HL-60/S4 treated with retinoic acid at 250 ng/mL for 4 days and 3 days (cell line): Measurements from ENCODE around the gene TRDMT1.

ENCODE experiments used
- in situ Hi-C: fragments of 300-500 bp; cut with MboI; formaldehyde crosslinking; loops from 2 replicates; pipeline ENCODE4 v1.7.0; 2022; ENCODE audit warnings: low sequenced_read_pairs

The TRDMT1 gene

DNA sequence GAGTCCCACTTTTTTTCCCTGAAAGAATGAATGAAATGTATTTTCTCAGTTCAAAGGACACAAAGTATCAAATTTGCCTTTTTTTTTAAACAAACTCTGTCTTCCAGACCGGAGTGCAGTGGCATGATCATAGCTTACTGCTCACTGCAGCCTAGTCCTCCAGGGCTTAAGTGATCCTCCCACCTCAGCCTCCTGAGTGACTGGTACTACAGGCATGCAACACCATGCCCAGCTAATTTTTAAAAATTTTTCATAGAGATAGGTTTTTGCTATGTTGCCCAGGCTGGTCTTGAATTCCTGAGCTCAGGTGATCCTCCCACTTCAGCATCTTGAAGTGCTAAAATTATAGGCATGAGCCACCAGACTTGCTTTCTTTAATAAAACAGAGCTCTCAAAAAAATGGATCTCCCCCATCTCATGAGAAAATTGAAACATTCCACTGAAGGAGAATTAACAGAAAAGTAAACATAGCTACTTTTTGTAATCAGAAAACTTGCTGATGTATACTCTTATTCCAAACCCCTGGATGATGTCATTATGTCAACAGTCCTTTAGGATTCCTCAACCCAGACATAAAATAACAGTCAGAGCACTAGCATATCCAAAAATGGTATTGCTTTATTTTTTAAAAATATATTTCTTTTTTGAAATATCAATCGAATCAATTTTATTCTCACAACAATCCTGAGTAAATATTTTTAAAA, 12.3 kb upstream of the TRDMT1 start:
- in situ Hi-C loops = no loop called here

DNA sequence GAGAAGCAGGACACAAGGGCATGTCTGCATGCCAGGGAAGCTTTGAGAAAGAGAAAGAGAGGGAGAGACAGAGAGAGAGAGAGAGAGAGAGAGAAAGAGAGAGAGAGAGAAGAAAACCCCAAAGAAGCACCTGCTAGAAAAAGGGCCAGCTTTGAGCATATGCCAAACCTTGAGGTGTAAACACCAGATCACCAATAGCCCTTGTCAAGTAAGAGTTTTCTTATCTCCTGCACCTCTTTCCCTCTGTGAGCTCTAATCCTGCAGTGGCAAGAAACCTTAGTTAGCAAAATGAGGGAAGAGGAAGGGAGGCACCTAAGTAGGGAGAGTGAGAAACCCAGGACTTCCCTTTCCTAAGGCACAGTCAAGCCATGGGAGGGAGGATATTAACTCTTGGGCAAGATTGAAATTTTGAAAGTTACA, 11.3 kb upstream of the TRDMT1 start:
- in situ Hi-C loops = no loop called here

DNA sequence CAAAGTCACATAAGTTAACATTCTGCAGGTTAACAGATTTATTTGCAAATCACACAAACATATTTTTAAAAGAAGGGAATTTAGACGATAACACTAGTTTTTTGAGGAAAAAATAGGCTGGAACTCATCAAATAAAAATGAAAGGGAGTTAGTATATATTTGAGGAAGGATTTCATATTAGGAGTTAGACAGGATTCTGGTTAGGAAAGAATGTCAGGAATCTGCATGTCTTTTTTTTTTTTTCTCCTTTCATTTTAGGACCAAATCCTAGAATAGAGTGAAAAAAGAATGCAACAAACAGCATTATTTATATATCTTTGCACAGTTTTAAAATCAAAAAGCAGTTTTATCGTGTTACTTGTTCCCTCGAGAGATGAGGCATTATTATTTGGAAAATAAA, 8.9 kb upstream of the TRDMT1 start:
- in situ Hi-C loops = no loop called here

DNA sequence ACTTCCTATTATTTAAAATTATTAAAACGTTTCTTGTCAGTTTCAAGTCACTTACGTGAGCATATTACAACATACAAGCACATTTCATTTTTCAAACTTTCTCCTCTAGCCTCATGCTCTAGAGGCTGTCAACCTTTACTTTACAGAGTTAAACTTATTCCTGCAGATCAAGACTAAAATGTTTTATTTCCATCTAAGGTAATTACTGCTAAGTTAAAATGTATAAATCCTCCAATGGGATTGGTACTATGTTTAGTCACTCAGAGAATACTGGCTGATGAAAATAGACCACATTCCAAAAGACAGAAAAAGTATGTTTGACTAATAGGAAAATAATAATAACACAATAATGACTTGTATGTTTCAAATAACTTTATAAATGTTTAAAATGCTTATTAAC, 8.4 kb upstream of the TRDMT1 start:
- in situ Hi-C loops = no loop called here

DNA sequence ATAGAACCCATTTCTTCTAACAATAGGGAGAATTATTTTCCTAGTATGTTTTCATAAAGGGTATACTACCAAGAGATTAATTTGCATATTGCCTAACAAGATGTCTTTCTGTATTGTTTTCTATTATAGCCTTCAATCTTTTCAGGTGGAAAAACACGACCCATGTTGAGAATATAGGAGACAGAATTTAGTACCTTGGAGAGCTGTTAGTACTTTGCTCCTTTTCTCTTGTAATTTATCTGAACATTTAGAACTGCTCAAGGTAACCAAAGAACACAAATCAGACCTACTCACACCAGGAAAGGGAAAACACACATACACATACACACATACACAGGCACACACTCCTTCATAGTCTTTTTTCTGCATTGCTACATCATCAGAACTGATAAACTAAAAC, 7.8 kb upstream of the TRDMT1 start:
- in situ Hi-C loops = no loop called here

DNA sequence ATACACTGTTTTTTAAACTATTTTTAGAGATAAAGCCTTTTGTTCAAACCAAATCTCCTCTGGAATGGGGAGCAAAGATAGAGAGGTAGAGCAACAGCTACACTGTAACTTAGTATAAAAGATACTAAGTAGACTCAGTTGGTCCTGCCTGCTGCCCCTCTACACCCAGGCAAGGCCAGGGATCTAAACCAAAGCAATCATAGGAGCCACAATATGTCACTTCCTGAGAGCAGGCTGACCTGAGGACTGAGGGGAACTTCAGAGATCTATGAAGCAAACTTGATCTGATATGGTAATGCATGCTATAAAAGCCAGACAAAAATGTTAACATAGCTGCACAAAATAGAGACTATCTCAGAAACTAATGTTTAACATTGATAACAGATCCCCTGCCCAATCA, 7.0 kb upstream of the TRDMT1 start:
- in situ Hi-C loops = no loop called here

DNA sequence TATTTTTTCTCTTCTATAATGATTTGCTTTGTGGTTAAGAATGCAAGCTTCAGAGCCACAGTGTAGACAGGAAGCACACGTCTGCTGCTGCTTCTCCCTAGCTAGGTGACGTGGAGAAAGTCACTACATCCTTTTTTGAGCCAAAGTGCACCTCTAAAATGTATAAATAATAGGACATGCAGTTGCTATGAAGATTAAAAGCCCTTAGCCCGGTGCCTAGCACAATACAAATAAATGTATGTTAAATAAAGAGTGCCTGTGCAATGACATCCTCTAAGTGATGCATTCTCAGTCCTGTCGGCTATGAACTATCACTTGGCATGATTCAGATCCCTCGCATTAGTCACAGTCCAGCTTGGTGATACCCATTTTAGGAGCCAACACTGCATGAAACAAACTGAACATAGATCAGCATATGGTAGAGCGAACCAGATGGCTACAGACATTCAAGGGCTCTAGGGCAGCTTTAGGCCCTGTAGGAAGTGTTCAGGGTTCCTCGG, 4.8 kb upstream of the TRDMT1 start:
- in situ Hi-C loops = no loop called here

DNA sequence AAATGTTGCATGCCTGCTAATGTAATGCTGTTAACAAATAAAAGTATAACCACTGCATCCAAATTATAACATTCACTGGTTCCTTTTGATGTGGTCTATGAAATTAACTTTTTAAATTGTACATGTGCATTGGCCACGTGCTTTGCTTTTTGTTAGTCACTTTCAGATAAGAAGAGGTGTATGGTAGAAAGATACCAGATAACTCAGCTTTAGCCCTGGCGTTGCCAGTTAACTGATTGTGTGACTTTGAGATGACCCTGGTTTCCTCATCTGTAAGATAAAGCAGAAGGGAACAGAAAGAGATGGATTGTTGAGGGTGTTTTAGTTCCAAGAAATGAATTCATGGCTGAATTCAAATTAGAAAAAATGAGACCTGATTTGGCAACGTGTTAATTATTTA, 1.9 kb upstream of the TRDMT1 start:
- in situ Hi-C loops = no loop called here

DNA sequence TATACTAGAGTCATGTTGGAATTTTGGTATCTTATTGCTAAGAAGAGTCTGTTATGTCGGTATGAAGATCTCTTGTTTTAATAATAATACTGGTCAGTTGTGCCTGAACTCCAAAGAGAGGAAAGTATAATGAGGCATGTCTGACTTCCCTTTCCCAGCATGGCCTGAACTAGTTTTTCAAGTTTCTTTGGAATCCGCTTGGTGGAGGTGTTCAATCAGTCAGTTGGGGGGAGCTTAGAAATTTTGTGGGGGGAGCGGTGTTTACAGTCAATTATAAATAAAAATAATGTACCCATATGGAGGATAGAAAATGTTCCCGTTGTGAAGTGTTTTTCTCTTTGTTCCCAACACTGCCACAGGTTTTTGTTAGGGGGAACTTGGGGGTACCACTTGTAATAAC, 1.5 kb upstream of the TRDMT1 start:
- in situ Hi-C loops = no loop called here

DNA sequence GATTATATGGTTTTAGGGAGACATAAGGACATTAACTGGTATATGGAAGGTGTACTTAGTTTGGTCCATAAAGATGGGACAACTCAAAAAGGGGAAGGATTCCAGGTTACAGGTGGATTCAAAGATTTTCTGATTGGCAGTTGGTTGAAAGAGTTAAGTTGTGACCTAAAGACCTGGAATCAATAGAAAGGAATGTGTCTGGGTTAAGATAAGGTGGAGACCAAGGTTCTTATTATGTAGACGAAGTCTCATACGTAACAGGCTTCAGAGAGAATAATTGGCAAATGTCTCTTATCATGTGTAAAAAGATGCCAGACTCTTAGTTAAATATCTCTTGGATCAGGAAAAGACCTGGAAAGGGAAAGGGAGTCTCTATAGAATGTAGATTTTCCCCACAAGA, 1.0 kb upstream of the TRDMT1 start:
- in situ Hi-C loops = no loop called here

DNA sequence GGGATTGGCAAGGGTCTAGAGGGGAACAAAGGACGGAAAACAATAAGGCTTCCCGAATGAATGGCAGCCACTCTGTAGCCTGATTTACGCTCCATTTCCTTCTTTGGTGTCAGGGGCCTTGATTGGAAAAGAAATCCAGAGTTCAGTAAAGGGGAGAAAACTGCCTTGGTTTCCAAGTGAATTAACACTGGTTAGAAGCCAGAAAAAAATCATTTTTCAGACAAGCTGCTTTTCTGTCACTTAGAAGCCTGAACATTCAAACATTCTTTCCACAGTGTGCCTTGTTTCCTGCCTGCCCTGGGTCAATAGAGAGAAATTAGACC, 283 bp upstream of the TRDMT1 start:
- in situ Hi-C loops = no loop called here

DNA sequence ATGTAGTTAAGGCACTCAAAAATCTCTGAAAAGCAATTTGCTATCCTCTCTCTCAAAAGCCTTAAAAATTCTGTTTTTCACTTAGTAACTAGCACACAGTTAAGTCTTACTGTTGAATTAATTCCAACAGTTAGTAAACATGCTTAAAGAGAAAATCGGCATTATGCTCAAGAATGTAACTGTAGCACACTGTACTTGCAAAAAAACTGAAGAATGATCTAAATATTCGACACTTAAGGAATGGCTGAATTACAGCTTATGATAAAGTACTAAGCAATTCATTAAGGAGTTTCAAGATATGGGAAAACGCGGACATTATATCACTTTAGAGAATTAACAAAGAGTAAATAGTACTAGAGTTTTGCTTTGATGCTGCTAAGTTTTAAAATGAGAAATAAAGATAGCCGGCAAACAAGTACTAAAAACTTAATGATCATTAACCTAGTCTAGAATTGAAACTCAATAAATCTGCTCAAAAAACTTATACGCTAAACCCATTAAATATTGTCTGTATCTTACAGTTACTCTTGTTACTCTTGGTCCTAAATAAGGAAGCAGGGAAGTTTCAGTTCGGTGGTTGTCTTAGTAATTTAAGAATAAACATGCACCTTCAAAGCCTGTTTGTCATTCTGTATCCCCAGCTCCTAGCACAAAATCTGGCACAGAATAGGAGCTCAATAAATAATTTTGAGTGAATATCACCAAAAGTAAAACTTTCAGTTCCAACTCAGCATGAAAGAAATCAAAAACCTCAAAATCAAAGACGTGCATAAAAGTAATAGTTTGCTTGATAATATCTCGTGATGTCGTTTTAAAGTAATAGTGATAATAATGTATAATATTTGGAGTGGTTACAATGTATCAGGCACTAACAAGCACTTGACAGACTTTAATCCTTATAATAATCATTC, 1.2 kb downstream of the TRDMT1 start:
- in situ Hi-C loops = no loop called here

DNA sequence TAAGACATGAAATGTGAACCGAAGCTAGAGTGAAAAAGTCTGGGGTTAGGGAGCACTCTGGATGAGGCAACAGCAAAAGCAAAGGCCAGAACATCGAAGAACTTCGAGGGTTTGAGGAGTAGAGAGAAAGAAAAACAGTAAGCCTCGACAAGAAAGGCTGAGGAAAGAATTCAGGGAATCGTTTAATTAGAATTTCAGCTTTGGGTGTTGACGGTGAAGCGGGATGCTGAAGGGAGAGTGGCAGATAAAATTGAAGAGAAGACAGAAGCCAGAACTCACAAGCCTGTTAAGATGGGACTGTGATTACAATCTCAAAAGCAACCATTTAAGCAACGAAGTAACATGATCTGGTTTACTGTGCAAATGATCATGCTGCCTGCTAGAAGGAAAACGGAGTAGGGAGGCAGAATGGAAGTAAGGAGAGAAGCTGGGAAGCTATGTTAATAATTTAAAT, 2.1 kb downstream of the TRDMT1 start:
- in situ Hi-C loops = no loop called here

DNA sequence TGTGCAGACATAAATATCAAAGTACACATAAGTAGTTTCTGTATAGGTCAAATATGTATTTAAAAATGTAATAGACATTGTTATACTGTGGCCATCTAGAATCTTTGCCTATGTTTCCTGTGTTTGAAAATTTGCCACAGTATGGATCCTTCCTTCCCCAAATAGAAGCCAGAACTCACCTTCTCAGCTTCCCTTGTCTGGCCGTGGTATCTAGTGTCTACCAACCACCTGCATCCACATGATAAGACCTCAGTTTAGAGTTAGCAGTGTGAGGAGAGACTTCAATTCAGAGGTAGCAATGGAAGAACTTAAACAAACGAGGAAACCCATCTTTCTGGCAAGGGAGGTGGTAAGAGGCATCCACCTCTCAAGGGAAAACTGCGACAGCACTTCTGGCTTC, 4.9 kb downstream of the TRDMT1 start:
- in situ Hi-C loops = no loop called here

DNA sequence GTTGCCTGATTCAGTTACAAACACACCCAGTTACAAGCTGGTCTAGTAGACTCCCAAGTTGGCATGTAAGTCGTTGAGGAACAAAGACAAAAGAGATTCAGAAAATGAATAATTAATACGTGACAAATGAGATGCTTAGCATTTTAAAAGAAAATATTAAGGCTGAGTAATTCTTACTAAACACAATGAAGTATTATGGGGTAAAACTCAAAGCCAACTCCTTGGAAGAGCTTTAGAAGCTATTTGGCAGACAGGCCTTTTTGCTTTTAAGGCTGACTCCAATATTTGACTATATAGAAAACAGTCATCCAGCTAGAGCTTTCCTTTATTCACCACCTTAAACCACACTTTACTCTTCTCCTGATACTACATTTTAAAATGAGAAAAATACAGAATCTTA, 5.4 kb downstream of the TRDMT1 start:
- in situ Hi-C loops = no loop called here

DNA sequence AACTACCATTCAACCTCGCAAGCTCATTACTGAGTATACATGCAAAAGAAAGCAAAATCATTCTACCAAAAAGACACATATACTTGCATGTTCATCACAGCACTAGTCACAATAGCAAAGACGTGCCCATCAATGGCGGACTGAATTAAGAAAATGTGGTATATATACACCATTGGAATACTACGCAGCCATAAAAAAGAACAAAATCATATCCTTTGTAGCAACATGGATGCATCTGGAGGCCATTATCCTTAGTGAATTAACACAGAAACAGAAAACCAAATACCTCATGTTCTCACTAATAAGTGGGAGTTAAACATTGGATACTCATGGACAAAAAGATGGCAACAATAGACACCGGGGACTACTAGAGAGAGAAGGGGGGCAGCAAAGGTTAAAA, 6.4 kb downstream of the TRDMT1 start:
- in situ Hi-C loops = no loop called here

DNA sequence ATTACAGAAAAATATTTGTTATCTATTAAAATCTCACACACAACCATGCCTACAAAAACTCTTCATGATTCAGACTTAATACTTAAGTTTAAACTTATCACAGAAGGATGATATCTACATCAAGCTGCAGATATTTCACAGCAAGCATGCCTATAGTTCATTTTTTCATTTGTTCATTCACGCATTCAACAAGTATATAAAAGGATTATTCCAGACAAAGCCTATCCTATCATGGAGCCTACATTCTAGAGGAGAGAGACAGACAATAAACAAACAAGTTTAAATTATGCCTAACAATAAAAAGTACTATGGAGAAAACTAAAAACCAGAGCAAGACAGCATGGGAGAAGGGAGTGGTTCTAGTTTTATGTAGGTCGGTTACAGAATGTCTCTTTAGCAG, 10.9 kb downstream of the TRDMT1 start:
- in situ Hi-C loops = no loop called here

DNA sequence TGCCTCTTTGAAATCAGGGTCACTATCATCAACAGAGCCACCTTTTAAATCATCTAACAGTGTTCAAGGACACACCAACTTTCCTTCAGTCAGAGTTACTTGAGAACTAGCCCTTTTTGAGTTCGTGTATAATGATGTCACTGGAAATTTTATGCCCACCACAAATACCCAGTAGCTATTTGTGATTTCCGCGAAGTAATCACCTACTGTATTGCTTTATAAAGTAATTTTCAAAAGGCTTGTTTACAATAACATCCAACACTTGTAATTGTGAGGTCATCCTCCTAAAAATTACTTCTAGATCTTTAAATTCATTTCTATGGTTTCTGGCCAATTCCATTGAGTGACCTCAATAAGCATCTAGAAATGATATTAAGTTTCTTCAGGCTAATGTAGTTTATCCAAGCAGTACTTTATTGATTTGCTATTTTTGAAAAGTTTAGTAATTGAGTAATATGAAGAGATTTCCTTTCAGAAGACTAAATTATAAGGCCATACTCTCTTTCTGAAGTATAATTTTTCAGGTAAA, 12.8 kb downstream of the TRDMT1 start:
- in situ Hi-C loops = no loop called here

DNA sequence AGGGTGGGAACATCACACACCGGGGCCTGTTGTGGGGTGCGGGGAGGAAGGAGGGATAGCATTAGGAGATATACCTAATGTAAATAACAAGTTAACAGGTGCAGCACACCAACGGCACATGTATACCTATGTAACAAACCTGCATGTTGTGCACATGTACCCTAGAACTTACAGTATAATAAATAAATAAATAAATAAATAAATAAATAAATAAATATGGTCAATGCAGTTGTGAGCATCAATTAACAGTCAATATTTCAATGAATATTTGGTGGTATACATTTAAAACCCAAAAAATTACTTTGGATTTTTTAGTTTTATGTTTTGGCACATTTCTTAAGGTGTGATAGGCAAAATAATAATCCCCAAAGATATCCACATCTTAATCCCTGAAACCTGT, 15.6 kb downstream of the TRDMT1 start:
- in situ Hi-C loops = no loop called here

DNA sequence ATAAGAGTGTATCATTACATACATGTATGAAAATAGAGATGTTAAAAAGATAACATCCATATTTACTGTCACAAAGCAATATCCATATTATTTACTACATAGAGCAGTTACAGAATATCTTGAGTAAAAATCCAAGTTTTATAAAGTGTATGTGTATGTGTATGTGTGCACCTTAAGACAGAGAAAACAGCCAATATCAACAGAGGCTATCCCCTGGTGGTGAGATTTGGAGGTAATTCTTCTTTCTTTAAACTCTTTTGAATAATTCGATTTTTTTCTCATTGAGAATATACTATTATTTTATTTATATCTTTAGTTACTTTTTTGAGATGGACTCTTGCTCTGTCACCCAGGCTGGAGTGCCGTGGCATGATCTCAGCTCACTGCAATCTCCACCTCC, 18.4 kb downstream of the TRDMT1 start:
- in situ Hi-C loops = no loop called here

DNA sequence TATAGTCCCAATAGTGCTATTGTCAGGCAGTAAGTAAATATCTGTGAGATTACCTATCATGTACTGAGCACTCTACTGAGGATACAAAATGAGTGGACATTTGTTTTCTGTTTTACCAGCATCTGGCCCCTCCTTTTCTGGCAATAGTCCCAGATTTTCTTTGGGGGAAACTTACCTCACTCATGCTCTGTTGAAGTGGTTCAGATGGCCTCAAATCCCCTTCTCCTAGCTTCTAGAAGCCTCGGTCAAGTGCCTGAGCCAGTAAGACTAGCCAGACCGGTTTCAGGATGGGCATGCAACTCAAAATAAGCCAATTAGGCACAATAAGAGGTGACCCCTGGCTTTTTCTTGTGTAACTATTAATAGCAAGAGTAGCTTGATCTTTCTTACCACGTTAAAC, 19.7 kb downstream of the TRDMT1 start:
- in situ Hi-C loops = no loop called here

DNA sequence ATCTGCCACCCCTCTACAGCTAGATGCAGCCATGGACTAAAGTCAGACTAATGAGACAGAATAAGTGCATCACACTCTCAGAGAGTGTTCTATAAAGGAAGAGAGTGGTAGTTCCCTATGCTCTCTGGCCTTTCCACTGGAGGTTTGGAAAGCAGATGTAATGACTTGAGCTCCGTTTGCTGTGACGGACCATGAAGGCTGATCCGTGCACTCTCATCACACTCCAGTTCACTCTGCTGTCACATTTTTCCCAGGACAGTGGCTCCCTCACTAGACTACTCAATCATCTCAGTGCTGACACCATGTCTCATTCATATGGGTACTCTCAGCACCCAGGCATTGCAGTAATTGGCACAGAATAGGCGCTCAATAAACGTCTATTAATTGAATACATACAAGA, 20.4 kb downstream of the TRDMT1 start:
- in situ Hi-C loops = no loop called here
